ENCODE results near the gene S100A10.

GRCh38 chr1:151975311-151976014, 18.2 kb downstream of the S100A10 start:
- no peak for TF ChIP-seq ZNF274 (IDR thresholded peaks at IDR 0.05; ENCODE audit: low read depth, low read length)
- TF ChIP-seq SUZ12 (IDR thresholded peaks at IDR 0.05; ENCODE audit: extremely low read depth, insufficient read depth, insufficient read length) = no peak

All from NT2/D1 (cell line).